Parathyroid adenoma (tissue), 2 donors: ENCODE results near the gene KIAA1958.

Experiments
- H2AFZ ChIP-seq: fragments of 300-600 bp; sonication (generic); one replicate; pipeline ENCODE4 v1.7.0; 2017; ENCODE audit warnings: antibody characterized with exemption, mild to moderate bottlenecking
- H3K27ac ChIP-seq: fragments of 300-600 bp; sonication (generic); one replicate; pipeline ENCODE4 v1.7.0; 2017
- H3K27me3 ChIP-seq: fragments of 300-600 bp; sonication (generic); one replicate; pipeline ENCODE4 v1.7.0; 2017; ENCODE audit warnings: low read length; ENCODE audit not compliant: control insufficient read depth, insufficient read depth
- H3K36me3 ChIP-seq: fragments of 300-600 bp; sonication (generic); one replicate; pipeline ENCODE4 v1.7.0; 2017; ENCODE audit warnings: low read length; ENCODE audit not compliant: control insufficient read depth, insufficient read depth
- H3K4me1 ChIP-seq: fragments of 300-600 bp; sonication (generic); one replicate; pipeline ENCODE4 v1.7.0; 2017; ENCODE audit warnings: control low read depth
- H3K4me2 ChIP-seq: fragments of 300-600 bp; sonication (generic); one replicate; pipeline ENCODE4 v1.7.0; 2017; ENCODE audit warnings: low read length
- H3K4me3 ChIP-seq: fragments of 300-600 bp; sonication (generic); one replicate; pipeline ENCODE4 v1.7.0; 2017; ENCODE audit warnings: low read depth, low read length
- H3K79me2 ChIP-seq: fragments of 300-600 bp; sonication (generic); one replicate; pipeline ENCODE4 v1.7.0; 2017; ENCODE audit warnings: control low read depth
- H3K9ac ChIP-seq: fragments of 300-600 bp; sonication (generic); one replicate; pipeline ENCODE4 v1.7.0; 2017; ENCODE audit warnings: mild to moderate bottlenecking
- H3K9me3 ChIP-seq: fragments of 300-600 bp; sonication (generic); one replicate; pipeline ENCODE4 v1.7.0; 2017; ENCODE audit warnings: low read length; ENCODE audit not compliant: control insufficient read depth
- TF ChIP-seq, protein P1 (sequence below): fragments of 300-600 bp; sonication (generic); IDR thresholded peaks from one replicate; pipeline ENCODE4 v1.7.0; 2017; ENCODE audit warnings: antibody characterized with exemption, mild to moderate bottlenecking
- donor health status: primary hyperparathyroidism.

Gene KIAA1958

DNA sequence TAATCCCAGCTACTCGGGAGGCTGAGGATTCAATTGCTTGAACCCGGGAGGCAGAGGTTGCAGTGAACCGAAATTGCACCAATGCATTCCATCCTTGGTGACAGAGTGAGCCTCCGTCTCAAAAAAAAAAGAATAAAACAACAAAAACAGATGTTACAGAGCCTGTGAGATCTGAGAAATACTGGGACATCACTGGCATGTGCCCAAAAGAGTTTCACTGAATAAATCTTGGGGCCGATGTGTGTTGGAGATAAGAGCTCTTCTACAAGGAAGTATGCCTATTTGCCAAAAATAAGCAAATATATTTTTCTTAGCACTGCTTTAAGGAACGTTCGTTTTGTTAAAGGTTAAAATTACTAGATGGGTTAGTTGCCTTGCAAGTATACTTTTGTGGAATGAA lies 55.1 kb downstream of the KIAA1958 start:
- H3K9ac ChIP-seq, result no peak overlapping the region
- no peaks in the 10 kb centered on the region for H3K79me2 ChIP-seq
- no peak overlapping the region for H3K27ac ChIP-seq
- H2AFZ ChIP-seq, result no peak overlapping the region
- no peaks in the 10 kb centered on the region for H3K9me3 ChIP-seq
- no peaks in the 10 kb centered on the region for H3K36me3 ChIP-seq
- H3K4me3 ChIP-seq, result no peak overlapping the region
- peak overlapping the region; percentile 54 for H3K4me2 ChIP-seq
- H3K4me1 ChIP-seq, result peaks cover 6% of the 10 kb centered on the region
- TF ChIP-seq, protein P1, sequence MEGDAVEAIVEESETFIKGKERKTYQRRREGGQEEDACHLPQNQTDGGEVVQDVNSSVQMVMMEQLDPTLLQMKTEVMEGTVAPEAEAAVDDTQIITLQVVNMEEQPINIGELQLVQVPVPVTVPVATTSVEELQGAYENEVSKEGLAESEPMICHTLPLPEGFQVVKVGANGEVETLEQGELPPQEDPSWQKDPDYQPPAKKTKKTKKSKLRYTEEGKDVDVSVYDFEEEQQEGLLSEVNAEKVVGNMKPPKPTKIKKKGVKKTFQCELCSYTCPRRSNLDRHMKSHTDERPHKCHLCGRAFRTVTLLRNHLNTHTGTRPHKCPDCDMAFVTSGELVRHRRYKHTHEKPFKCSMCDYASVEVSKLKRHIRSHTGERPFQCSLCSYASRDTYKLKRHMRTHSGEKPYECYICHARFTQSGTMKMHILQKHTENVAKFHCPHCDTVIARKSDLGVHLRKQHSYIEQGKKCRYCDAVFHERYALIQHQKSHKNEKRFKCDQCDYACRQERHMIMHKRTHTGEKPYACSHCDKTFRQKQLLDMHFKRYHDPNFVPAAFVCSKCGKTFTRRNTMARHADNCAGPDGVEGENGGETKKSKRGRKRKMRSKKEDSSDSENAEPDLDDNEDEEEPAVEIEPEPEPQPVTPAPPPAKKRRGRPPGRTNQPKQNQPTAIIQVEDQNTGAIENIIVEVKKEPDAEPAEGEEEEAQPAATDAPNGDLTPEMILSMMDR, result no peak
- H3K27me3 ChIP-seq, result no peaks in the 10 kb centered on the region

DNA sequence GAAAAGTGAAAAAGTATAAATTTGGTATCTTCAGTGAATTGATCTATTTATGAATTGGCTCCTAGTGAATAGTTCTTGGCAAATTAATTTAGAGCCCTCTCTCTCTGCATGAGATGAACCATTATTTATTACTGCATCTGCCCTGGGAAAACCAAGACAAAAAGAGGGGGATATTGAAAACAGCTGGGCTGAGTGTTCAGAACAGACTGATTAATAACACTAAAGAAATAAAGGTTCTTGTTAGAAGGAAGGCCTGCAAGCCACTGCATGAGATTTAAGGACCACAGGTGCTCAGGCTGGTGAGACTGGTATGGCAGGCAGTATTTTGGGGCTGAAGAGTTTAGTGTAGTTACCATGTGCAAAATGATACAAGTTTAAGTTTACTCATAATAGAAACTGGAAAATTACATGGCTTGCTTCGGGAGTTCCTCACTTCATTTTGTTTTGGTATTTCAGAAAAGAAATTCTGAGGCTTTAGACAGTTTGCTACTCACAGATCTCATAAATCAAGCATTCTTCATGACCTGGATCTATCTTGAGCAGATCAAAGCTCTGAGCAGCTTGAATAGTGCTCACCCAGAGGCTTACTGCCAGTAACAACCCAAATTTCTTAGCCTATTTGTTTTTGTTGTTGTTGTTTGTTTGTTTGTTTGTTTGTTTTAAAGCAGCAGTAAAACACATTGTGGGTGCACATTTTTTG lies 56.1 kb downstream of the KIAA1958 start:
- no peak overlapping the region for H2AFZ ChIP-seq
- H3K79me2 ChIP-seq, result no peaks in the 10 kb centered on the region
- H3K27ac ChIP-seq, result no peak overlapping the region
- H3K4me3 ChIP-seq, result no peak overlapping the region
- H3K9me3 ChIP-seq, result no peaks in the 10 kb centered on the region
- H3K27me3 ChIP-seq, result no peaks in the 10 kb centered on the region
- no peak overlapping the region for H3K9ac ChIP-seq
- TF ChIP-seq, protein P1, result no peak
- H3K4me1 ChIP-seq, result peaks cover 6% of the 10 kb centered on the region
- H3K36me3 ChIP-seq, result no peaks in the 10 kb centered on the region
- H3K4me2 ChIP-seq, result no peak overlapping the region

DNA sequence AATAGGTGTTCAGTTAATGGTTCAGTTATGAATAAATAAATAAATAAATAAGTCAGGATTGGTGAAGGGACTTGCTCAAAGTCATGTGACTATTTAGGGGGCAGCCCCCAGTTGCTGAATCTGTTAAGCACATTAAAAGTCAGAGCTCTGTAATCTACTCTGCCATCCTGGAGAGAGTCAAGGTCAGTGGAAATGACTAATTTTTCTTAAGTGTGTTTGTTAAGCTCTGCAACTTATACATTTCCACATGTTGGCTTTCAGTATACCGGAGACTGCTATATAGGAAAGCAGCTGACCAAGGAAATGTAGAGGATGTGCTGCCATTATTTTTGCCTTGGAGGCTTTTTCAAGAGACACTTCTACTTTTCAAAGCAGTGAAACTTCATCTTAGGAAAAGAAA lies 57.9 kb downstream of the KIAA1958 start:
- Histone ChIP-seq H3K4me2 (no peak overlapping the region), H3K27me3 (no peaks in the 10 kb centered on the region), H3K27ac (no peak overlapping the region), H3K79me2 (no peaks in the 10 kb centered on the region), H3K4me1 (peaks cover 6% of the 10 kb centered on the region), H2AFZ (no peak overlapping the region), H3K9ac (no peak overlapping the region), H3K4me3 (no peak overlapping the region), H3K9me3 (no peaks in the 10 kb centered on the region), H3K36me3 (no peaks in the 10 kb centered on the region)
- TF ChIP-seq, protein P1, result no peak

DNA sequence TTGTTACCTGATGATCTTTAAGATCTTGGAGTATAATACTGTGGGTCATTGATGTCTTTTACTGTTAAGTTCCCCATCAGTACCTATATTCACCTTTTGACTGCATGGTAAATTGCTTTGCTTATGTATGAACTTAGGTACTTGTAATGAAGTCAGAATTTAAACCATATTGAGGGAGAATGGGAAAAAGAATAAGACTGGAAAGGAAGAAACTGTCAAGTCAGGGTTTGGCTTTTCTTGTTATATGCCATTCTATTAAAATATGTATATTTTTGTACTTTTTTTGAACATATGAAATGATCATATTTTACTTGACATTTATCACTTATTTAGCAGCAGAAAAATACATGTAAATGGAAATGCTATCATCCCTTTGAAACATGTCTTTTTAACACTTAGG lies 58.6 kb downstream of the KIAA1958 start:
- Histone ChIP-seq H3K9ac (no peak overlapping the region), H3K79me2 (no peaks in the 10 kb centered on the region), H3K27me3 (no peaks in the 10 kb centered on the region), H3K27ac (no peak overlapping the region), H3K9me3 (no peaks in the 10 kb centered on the region), H3K36me3 (no peaks in the 10 kb centered on the region), H3K4me3 (no peak overlapping the region), H2AFZ (no peak overlapping the region), H3K4me2 (no peak overlapping the region), H3K4me1 (peaks cover 6% of the 10 kb centered on the region)
- TF ChIP-seq, protein P1, result no peak
